PC-9 (cell line): ENCODE results near the gene KLRC1.
"Not testable (repeated sequence)": the region's sequence is repeated elsewhere in the genome, so short reads cannot be mapped to it uniquely, and the experiment has no call there.

Experiments
- EZH2 ChIP-seq: fragments of 200-600 bp; sonication (generic); IDR thresholded peaks from 2 replicates; pipeline ENCODE4 v1.8.0; 2017; ENCODE audit warnings: antibody characterized with exemption, low read depth
- TF ChIP-seq, protein P1 (sequence below): fragments of 200-600 bp; sonication (generic); conservative IDR thresholded peaks from 2 replicates; pipeline ENCODE4 v1.6.1; 2017; ENCODE audit warnings: mixed run types, antibody characterized with exemption, mild to moderate bottlenecking, moderate library complexity

DNA sequence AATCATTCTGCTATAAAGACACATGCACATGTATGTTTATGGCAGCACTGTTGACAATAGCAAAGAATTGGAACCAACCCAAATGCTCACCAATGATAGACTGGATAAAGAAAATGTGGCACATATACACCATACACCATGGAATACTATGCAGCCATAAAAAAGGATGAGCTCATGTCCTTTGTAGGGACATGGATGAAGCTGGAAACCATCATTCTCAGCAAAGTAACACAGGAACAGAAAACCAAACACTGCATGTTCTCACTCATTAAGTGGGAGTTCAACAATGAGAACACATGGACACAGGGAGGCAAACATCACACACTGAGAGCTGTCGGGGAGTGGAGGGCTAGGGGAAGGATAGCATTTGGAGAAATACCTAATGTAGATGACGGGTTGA, 34.2 kb upstream of the KLRC1 start:
- TF ChIP-seq, protein P1, sequence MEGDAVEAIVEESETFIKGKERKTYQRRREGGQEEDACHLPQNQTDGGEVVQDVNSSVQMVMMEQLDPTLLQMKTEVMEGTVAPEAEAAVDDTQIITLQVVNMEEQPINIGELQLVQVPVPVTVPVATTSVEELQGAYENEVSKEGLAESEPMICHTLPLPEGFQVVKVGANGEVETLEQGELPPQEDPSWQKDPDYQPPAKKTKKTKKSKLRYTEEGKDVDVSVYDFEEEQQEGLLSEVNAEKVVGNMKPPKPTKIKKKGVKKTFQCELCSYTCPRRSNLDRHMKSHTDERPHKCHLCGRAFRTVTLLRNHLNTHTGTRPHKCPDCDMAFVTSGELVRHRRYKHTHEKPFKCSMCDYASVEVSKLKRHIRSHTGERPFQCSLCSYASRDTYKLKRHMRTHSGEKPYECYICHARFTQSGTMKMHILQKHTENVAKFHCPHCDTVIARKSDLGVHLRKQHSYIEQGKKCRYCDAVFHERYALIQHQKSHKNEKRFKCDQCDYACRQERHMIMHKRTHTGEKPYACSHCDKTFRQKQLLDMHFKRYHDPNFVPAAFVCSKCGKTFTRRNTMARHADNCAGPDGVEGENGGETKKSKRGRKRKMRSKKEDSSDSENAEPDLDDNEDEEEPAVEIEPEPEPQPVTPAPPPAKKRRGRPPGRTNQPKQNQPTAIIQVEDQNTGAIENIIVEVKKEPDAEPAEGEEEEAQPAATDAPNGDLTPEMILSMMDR = not testable (repeated sequence)
- TF ChIP-seq EZH2 = not testable (repeated sequence)
